Stomach (tissue), 4 donors: ENCODE results near the gene DYNC1I1.

ENCODE experiments used
- CTCF ChIP-seq, 7 experiments: fragments of 450-650 bp in 4 of 7; fragments of 200-600 bp in 3 of 7; sonication (generic) in 3 of 7; IDR thresholded peaks; one replicate each; pipeline ENCODE4 v1.5.1; 2016 to 2019; ENCODE audit warnings: antibody characterized with exemption in 7 of 7, control low read depth in 2 of 7, mild to moderate bottlenecking in 1 of 7
- EP300 ChIP-seq: sonication (generic); formaldehyde crosslinking; IDR thresholded peaks from one replicate; pipeline ENCODE4 v1.6.1; 2017; ENCODE audit warnings: antibody characterized with exemption
- POLR2AphosphoS5 ChIP-seq, 3 donors: sonication (generic); formaldehyde crosslinking; IDR thresholded peaks; one replicate each; pipeline ENCODE4 v1.6.1; 2016; ENCODE audit warnings: antibody characterized with exemption in 3 of 3

DNA sequence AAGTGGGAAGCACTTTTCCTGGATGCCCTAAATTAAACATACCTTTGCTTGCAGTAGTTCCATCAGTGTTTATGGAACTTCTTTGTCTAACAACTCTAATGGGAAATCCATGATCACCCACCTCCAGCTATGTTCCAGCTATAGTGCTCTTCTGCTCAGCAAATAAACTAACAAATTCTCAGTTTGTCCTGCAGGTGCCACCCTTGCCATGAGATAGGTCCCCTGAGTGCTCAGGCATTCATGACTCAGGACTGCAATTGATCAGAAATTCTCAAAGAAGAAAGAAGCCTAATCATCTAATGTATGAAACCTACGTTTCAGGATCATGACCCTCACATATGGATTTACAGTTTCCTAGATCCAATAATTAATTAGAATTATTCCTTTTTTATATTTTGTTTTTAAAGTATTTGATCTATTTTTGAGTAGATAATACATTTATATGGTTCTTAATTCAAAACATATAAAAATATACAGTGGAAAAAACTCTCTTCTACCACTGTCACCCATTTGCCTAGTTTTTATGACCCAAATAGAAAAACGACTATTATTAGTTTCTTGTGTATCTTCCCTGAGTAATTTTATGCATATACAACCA lies 48.7 kb upstream of the DYNC1I1 start:
- peak in 5 of 7 experiments; percentile 23 to 68 (median 35) for TF ChIP-seq CTCF (IDR thresholded peaks at IDR 0.05)
- TF ChIP-seq POLR2AphosphoS5 (IDR thresholded peaks at IDR 0.05), result no peak
- TF ChIP-seq EP300, result no peak
